OCI-LY3 (cell line): ENCODE measurements around the gene CLDND2.

Source experiments
- H2AFZ ChIP-seq: fragments of 200-600, 300-600 bp; shearing (Covaris generic); 2 replicates; pipeline ENCODE4 v1.6.0; 2014; ENCODE audit warnings: antibody characterized with exemption, low read depth, low read length
- H3K27ac ChIP-seq: fragments of 200-600, 300-600 bp; sonication (generic); 2 replicates; pipeline ENCODE4 v1.5.1; 2014; ENCODE audit warnings: mild to moderate bottlenecking, low read length, moderate library complexity, mixed read lengths
- H3K27me3 ChIP-seq: fragments of 200-600, 300-600 bp; sonication (generic); 2 replicates; pipeline ENCODE4 v1.6.1; 2014; ENCODE audit warnings: low read depth, low read length, mixed read lengths
- H3K36me3 ChIP-seq: fragments of 200-600, 300-600 bp; sonication (generic); replicated peaks from 2 replicates; pipeline ENCODE3; 2014; ENCODE audit warnings: low read depth, low read length, mixed read lengths
- H3K4me1 ChIP-seq: fragments of 300-600, 200-600 bp; sonication (generic); 2 replicates; pipeline ENCODE4 v1.6.1; 2014; ENCODE audit warnings: low read length, mixed read lengths
- H3K4me2 ChIP-seq: fragments of 200-600, 300-600 bp; sonication (generic); 2 replicates; pipeline ENCODE4 v1.6.1; 2014; ENCODE audit warnings: low read length, mixed read lengths
- H3K4me3 ChIP-seq: fragments of 300-600, 200-600 bp; sonication (generic); 2 replicates; pipeline ENCODE4 v1.5.1; 2014; ENCODE audit warnings: antibody characterized with exemption, mild to moderate bottlenecking, low read length, moderate library complexity
- H3K79me2 ChIP-seq: fragments of 300-600, 200-600 bp; shearing (Covaris generic); 2 replicates; pipeline ENCODE4 v1.6.1; 2014; ENCODE audit warnings: mild to moderate bottlenecking, low read length, mixed read lengths
- H3K9ac ChIP-seq: fragments of 300-600, 200-600 bp; shearing (Covaris generic); 2 replicates; pipeline ENCODE4 v1.6.0; 2014; ENCODE audit warnings: mild to moderate bottlenecking, low read length, moderate library complexity
- H3K9me3 ChIP-seq: fragments of 200-600, 300-600 bp; shearing (Covaris generic); 2 replicates; pipeline ENCODE4 v1.6.1; 2014; ENCODE audit warnings: low read length, mixed read lengths; ENCODE audit not compliant: insufficient read depth
- H4K20me1 ChIP-seq: fragments of 200-600, 300-600 bp; sonication (generic); 2 replicates; pipeline ENCODE4 v1.6.1; 2016; ENCODE audit warnings: low read length, mixed read lengths; ENCODE audit not compliant: insufficient read depth
- EZH2phosphoT487 ChIP-seq: fragments of 200-600 bp; shearing (Covaris generic); IDR thresholded peaks from 2 replicates; pipeline ENCODE4 v1.6.1; 2018; ENCODE audit warnings: antibody characterized with exemption, mixed run types, low read depth
- TF ChIP-seq, protein P1 (sequence below): fragments of 200-600, 300-600 bp; sonication (generic); IDR thresholded peaks from 2 replicates; pipeline ENCODE4 v1.5.1; 2014; ENCODE audit warnings: antibody characterized with exemption, low read length, low read depth

CLDND2 gene

DNA sequence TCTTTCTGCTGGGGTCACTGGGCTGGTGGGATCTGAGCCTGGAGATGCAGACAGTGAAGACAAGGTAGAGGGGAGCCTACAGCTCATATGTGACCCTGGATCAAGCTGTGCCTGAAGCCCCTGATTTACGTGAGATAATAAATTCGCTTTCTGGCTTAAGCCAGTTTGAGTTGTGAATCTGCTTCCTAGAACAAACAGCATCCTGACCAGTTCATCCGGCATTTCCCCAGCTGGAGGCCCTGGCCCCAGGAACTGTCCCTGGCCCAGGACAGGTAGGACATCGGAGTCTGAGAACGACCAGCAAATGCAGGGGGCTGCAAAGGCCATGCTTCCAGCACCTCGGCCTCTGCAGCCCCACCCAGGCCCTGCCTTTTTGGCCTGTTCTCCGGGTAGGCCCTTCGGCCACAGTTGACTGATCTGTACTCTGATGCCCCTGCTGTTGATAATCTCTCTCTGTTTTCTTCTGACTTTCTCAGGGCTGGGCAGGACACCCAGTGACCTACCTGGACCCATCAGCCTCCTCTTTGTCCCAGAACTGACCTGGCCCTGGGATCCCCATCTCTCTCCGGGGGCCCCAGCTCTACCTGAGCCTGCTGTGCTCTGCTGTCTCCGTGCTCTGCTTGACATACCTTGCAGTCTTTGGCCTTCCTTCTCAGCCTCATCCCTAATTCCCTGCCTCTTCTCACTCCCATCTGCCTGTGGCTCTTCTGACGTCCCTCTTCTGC lies 17.4 kb downstream of the CLDND2 start:
- Histone ChIP-seq H3K27me3 (no peaks in the 10 kb centered on the region), H3K4me3 (no peak overlapping the region), H3K79me2 (no peaks in the 10 kb centered on the region), H4K20me1 (peaks cover 3% of the 10 kb centered on the region; the same call in 1 of the 2 replicates), H3K4me2 (no peak overlapping the region), H3K36me3 (peaks cover 10% of the 10 kb centered on the region), H3K27ac (no peak overlapping the region), H3K9me3 (no peaks in the 10 kb centered on the region), H3K9ac (no peak overlapping the region), H2AFZ (no peak overlapping the region), H3K4me1 (no peaks in the 10 kb centered on the region)
- no peak for TF ChIP-seq EZH2phosphoT487
- TF ChIP-seq, protein P1, sequence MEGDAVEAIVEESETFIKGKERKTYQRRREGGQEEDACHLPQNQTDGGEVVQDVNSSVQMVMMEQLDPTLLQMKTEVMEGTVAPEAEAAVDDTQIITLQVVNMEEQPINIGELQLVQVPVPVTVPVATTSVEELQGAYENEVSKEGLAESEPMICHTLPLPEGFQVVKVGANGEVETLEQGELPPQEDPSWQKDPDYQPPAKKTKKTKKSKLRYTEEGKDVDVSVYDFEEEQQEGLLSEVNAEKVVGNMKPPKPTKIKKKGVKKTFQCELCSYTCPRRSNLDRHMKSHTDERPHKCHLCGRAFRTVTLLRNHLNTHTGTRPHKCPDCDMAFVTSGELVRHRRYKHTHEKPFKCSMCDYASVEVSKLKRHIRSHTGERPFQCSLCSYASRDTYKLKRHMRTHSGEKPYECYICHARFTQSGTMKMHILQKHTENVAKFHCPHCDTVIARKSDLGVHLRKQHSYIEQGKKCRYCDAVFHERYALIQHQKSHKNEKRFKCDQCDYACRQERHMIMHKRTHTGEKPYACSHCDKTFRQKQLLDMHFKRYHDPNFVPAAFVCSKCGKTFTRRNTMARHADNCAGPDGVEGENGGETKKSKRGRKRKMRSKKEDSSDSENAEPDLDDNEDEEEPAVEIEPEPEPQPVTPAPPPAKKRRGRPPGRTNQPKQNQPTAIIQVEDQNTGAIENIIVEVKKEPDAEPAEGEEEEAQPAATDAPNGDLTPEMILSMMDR: no peak

DNA sequence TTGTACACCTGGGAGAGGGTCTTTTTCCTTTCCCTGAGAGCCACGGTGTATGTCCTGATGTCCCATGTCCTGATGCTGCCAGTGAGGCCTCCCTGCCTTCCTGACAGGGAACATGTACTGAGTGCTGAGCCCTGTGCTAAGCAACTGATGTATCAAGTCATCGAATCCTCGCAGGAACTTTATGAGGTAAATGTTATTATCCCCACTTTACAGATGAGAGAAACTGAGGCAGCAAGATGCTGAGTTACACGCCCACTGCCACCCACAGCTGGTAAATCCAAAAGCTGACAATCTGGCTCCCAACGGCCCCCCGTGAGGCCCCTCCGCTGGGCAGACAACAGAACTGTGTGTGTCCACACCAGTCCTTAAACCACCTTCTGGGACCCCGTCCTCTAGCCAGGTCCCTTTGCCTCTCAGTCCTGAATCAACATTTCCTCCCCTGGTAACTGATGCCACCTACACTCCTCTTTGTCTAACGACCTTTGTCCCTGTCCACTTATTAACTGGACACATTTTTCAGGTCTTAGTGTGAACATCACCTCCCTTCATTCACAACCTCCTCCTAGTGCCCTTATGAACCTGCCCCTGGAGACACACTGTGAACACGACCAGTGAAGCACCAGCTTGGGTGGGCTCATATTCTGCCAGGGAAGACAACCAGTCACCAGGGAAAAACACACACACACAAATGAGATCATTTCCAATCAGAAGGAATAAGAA lies 21.4 kb downstream of the CLDND2 start:
- H4K20me1 ChIP-seq: no peaks in the 10 kb centered on the region
- no peaks in the 10 kb centered on the region for H3K27me3 ChIP-seq
- no peak overlapping the region for H2AFZ ChIP-seq
- no peak overlapping the region for H3K9ac ChIP-seq
- no peaks in the 10 kb centered on the region for H3K9me3 ChIP-seq
- H3K79me2 ChIP-seq: no peaks in the 10 kb centered on the region
- H3K27ac ChIP-seq: no peak overlapping the region
- peaks cover 17% of the 10 kb centered on the region for H3K4me1 ChIP-seq
- peaks cover 18% of the 10 kb centered on the region for H3K36me3 ChIP-seq
- no peak overlapping the region for H3K4me2 ChIP-seq
- TF ChIP-seq EZH2phosphoT487: no peak
- TF ChIP-seq, protein P1: no peak
- no peak overlapping the region for H3K4me3 ChIP-seq

DNA sequence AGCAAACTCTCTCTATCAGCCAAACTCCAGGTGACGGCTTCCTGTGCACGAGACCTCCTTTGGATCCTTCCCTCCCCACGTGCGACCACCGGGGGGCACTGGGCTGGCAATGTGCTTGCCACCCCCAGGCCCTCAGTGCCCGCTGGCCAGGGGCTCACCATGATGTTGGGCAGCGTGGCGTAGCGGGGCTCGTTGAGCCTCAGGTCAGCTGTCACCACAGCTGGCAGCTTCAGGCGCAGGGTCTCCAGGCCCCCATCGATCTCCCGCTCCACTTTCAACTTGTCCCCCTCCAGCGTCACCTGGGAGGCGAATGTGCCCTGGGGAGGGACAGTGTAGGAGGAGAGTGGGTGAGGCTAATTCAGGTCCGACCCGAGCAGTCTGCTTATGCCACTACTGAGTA lies 22.1 kb downstream of the CLDND2 start:
- Histone ChIP-seq H3K27me3 (0 out of 2 replicates have a peak, but pooled peaks cover 2% of the 10 kb centered on the region), H3K27ac (no peak overlapping the region), H4K20me1 (no peaks in the 10 kb centered on the region), H3K79me2 (no peaks in the 10 kb centered on the region), H2AFZ (no peak overlapping the region), H3K4me3 (no peak overlapping the region), H3K9me3 (no peaks in the 10 kb centered on the region), H3K9ac (no peak overlapping the region), H3K4me2 (no peak overlapping the region), H3K4me1 (peaks cover 17% of the 10 kb centered on the region), H3K36me3 (peaks cover 18% of the 10 kb centered on the region)
- TF ChIP-seq, protein P1: no peak
- no peak for TF ChIP-seq EZH2phosphoT487

DNA sequence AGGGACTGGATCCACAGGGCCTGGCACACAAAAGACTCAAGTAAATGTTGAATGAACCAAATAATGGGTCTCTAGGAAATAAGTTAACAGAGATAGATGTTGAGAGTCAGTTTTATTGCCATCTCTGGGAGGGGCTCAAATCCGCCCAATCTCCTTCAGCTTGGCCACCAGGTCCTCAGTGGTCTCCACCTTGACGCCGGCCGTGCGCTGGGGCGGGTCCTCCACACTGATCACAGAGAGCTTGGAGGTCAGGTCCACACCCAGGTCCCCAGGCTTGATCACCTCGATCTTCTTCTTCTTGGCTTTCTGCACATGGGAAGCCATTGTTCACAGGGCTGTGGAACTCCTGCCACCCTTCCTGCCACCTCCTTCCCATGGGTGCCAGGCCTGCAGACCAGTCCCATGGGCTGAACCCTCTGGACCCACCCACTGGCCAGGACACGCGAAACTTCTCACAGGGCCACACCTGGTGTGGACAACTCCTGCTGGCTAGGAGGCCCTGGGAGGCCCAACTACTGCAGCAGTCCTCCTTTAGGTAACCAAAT lies 23.7 kb downstream of the CLDND2 start:
- Histone ChIP-seq H2AFZ (no peak overlapping the region), H3K27ac (no peak overlapping the region), H3K4me1 (peaks cover 17% of the 10 kb centered on the region), H3K9me3 (no peaks in the 10 kb centered on the region), H3K36me3 (peaks cover 12% of the 10 kb centered on the region), H3K79me2 (no peaks in the 10 kb centered on the region), H3K9ac (no peak overlapping the region), H4K20me1 (no peaks in the 10 kb centered on the region), H3K4me2 (peak overlapping the region; percentile 42), H3K4me3 (no peak overlapping the region), H3K27me3 (peaks cover 9% of the 10 kb centered on the region; the same call in 1 of the 2 replicates)
- TF ChIP-seq, protein P1: no peak
- no peak for TF ChIP-seq EZH2phosphoT487
